Left cardiac atrium (tissue), 4 donors: ENCODE results near the gene ITPR3. TPM values are rescaled to one million over a fixed set of nuclear protein-coding genes. Genes with fewer than 3 reads are reported as not detected.

Source experiments
- ATAC-seq, 2 donors: fragments of 200-7000 bp; cut with Tn5 transposase; one replicate each; pipeline ENCODE4 v1.9.1; 2020; ENCODE audit warnings: mild to moderate bottlenecking in 2 of 2, moderate library complexity in 2 of 2
- DNase-seq: peaks from one replicate; pipeline ENCODE4 v3.0.0-alpha.2; 2020
- intact Hi-C, 2 donors: fragments of 100-400 bp; cut with DNase I; formaldehyde crosslinking; loops; one replicate each; pipeline versions ENCODE4 v1.14.1 to v1.15.1; 2022 to 2023
- total RNA-seq, 2 donors: library from RNA; stranded (reverse); fragmentation: NEBNext Ultra II Directional; extraction: Animal tissue kit (Norgen Biotek cat#: 25700); gene quantifications; one replicate each; pipeline ENCODE4 v1.2.1, GENCODE V29; 2021
- donor health status: DM: no; HTN: yes; CAD: no.
- donor health status: DM: no; HTN: yes; CAD: no; lungs with severe emphysema.
- donor health status: DM: yes; HTN: yes; CAD: no.
- donor health status: Dilated cardiomyopathy.

ITPR3 gene
- total RNA-seq, 2 donors from 2014 or later = 9.6 to 16.6 TPM

DNA sequence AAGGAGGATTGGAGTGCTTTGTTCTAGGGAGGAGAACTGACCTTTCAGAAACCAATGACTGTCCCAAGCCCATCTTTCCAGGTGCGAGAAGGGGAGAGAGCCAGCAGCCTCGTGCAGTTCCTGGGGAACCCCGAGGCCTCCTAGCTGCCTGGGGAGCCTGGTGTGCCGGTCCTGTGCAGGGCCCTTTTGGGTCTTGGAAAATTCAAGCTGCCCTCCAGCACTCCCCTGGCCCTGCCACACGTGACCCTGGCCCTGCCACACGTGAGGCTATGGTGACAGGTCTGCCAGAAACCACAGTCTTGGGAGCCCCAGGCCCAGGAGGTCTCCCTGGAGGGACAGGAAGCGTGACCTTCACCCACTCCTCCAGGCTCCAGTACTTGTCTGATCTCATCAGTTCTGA lies 109.9 kb downstream of the ITPR3 start:
- intact Hi-C loops = no loop called here
- DNase-seq (no peak), ATAC-seq (no peak)

DNA sequence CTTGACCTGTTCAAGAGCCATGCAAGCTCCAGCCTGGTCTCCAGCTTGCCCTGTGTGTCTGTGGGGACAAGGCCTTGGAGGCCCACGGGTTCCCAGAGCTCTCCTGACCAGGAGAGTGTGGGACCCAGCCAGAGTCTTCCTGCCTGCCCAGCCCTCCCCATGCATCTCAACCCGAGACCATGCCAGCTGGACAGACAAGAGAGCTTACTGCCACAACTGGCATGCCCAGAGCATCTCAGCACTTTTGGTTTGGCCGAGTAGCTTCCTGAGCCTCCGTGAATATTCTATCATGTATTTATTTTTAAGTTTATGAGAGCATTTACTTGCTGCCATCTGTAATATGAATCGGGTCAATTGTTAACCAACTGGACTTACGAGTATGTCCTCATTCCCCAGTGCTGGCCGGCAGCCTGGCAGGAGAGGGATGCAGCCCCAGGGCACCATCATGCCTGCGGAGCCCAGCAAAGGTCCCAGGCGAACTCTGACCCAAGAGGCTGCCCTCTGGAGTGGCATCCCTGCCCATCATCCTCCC lies 110.7 kb downstream of the ITPR3 start:
- ATAC-seq (peak in 1 of 2 donors; percentile 38), DNase-seq (no peak)
- intact Hi-C loops = no loop called here

DNA sequence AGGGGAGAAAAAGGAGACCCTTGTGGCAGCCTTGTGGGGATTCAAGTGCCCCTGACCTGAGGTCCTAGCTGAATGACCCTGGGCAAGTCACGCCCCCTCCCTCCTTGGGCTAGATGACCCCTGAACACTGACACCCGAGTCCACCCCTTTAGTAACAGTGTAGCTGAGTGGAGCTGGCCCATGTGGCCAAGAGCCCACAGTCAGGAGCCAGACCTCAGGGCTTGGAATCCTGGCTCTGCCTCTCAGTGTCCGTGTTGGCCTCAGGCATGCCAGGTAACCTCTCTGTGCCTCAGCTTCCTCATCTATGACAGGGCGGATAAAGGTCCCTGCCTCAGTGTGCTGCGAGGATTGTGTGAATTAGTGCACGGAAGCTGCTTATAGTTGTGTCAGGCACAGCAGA lies 111.3 kb downstream of the ITPR3 start:
- DNase-seq (no peak), ATAC-seq (no peak)
- intact Hi-C loops = no loop called here

DNA sequence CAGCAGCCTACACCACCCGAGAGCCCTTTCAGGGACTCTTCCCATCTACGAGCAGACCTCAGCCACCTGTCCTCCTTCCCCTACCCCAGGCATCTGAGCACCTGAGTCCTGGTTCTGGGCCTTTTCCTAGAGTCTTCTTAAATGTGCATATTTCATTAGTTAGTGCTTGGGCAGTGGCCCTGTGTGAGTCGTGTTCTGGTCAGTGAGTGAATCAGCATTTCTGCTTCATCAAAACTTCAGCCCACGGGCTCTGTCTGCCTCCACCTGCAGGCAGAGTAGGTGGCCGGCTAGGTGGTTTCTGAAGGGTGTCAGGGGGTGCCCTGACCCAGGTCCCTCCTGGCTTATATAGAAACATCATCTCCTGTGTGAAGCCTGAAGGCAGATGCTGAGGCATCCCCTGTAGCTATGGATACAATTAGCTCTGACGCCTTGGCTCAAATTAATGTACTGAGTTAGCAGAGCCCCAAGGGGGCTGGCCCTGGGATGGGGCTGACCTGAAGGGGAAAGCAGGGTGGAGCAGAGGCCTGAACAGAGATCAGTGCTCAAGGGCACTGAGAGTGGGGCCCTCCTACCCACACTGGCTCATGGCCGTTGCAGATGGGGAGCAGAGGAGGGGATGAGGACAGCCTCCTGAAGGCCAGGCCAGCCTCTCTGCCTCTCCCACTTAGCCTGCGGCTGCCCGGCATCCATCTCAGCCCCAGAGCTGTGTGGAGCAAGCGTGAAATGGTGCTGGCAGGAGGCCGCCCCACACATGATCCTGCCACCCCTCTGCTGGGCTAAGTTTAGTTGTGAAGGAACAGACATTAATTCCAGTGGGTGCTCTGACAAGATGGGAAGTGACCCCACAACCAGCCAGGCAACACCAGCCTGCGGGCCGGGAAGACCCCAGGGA lies 111.9 kb downstream of the ITPR3 start:
- intact Hi-C loops = no loop called here
- no peak for ATAC-seq
- no peak for DNase-seq

DNA sequence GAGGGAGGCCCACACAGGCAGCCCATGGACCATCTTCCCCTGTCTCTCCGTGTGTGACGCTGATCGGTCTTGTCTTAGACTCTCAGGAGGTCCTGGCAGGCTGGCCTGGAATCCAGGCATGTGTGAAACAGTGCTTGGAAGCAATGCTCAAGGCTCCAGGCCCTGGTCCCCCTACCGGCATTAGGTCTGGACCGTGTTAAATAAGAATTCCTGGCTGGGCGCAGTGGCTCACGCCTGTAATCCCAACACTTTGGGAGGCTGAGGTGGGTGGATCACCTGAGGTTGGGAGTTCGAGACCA lies 112.5 kb downstream of the ITPR3 start:
- no peak for DNase-seq
- intact Hi-C loops = no loop called here
- ATAC-seq = no peak

DNA sequence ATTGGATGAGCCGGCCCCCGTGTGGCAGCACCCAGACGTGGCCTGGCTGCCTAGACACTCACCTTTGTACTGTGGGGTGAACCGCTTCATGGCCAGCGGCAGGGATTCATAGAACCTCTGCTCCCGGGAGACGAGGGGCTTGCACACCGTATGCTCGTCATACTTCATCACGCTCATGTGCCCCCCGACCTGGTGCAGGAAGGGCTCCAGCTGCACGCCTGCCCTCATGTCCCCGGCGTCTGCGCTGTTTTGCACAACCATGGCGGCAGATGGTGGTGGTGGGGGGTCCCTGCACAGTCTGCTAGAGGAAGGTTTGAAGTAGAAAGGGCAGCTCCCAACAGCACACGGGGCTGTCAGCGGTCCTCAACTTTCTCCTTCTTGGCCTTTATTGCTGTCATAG lies 114.1 kb downstream of the ITPR3 start:
- ATAC-seq = no peak
- intact Hi-C loops = no loop called here
- DNase-seq = no peak

DNA sequence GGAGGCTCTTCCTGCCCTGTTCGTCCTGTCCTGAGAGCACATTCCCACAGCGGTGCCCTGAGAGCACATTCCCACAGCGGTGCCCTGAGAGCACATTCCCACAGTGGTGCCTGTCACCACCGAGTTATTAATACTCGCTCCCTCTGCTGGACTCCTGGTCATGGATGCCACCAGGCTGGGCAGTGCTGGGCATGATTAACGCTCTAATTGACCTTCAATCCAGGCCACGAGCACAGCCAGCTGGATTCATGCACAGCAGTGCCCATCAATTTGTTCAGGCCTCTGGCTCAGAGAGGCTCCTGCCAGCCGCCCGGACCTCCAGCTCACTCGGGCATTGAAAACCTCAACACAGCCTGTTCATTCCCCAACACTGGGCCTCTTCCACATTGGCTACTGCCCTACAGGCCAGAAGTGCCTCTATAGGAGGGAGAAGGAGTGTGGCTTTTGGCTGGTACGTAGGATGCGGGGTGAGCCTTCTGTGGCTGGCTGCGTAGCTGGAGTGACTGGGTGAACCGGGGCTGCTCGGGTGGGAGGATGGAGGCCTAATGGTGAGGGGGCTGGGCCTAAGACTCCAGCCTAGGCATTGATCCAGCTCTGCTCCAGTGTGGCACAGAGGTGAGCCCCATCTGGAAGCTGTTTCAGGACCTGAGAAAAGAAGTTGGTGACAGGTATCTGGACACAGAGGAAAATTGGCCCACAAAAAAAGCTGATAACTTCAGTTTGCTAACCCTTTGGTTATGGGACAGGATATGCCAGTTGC lies 116.3 kb downstream of the ITPR3 start:
- intact Hi-C loops = no loop called here
- DNase-seq (peak; percentile 54), ATAC-seq (peak; percentile 85 to 87)

DNA sequence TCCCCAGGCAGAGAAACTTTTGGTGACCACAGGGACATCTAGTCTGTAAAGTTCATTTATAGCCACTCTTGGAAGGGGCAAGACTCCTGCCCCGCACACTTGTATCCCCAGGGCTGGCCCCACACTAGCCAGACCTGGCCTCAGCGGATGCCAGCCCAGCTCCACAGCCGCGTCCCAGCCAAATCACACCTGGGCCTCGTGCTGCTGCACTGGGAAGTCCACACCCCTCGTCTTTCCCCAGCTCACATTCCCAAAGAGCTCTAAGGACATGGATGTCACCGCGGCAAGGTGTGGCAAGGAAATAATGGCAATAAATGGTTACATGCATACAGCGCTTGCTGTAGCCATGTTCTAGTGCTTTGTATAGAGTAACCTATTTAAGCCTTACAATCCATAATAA lies 117.0 kb downstream of the ITPR3 start:
- ATAC-seq (no peak), DNase-seq (no peak)
- intact Hi-C loops = no loop called here

DNA sequence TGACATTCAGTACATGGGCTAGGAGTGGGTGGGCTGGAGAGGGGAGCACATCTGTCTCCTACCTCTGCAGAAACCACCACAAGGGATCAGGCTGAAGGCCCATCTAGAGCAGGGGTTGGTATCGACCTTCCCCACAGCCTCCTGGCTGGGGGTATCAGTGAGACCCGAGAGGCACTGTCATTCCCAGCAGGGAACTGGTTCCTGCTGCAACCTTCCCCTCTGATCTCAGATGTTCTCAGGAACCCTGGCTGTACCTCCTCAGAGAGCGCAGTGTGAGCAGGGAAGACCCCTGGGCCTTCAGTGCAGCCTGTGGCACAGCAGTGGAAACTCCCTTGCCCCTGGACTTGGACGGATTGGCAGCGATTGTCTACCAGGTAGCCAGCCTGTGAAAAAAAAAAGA lies 117.8 kb downstream of the ITPR3 start:
- DNase-seq = no peak
- intact Hi-C loops = no loop called here
- no peak for ATAC-seq

DNA sequence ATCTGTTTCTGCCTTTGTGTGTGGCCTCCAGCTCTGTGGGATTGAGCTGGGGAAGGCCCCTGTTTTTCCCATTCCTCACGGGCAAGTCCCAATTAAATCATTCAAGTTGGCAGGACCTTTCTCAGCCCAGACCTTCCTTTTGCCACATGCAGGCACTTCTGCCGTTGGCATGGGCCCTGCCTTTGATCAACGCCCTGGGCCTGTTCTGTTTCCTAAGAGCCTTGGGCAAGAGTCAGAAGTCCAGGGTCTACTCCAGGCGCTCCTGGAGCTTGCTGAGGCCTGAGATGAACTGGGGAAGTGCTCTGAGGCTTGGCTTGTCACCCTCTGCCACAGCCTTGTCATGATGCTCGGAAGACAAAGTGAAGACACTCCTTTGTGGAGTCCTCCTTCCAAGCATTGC lies 118.4 kb downstream of the ITPR3 start:
- DNase-seq (no peak), ATAC-seq (no peak)
- intact Hi-C loops = no loop called here

DNA sequence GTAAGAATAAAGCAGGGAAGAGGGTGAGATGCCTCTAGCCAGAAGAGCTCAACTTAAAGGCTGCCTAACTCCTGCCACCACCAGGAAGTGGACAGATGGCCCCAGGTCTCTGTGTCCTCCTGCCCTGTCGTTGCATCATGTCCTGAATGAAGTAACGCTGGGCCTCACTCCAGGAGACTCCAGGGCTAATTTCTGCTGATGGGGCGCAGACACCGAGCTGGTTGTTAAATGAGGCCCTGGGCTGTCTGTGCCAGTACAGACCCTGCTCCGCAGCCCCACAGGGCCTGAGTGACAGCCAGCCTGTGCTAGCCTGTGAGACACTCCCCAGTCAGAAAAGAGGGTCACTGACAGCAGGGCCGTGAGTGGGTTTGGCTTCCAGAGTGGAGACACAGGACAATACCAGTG lies 119.1 kb downstream of the ITPR3 start:
- peak in 1 of 2 donors; percentile 6 for ATAC-seq
- DNase-seq = no peak
- intact Hi-C loops = no loop called here

DNA sequence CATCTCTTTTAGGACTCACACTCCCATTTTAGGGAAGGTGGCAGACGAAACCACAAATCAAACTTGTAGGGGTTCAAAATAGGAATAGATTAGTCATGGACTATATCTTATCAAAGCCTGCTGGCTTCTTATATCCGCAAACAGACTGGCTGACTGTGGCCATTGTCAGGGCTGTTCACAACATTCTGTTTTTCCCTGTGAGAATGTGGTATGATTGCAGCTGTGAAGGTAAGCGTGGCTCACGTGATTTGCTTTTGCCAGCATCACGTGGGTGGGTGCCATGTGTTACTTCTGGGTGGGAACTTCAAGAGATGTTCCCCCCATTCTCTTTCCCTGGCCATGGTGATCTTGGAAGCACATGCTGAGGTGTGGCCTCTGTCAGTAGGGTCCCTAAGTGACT lies 119.7 kb downstream of the ITPR3 start:
- DNase-seq (no peak), ATAC-seq (no peak)

DNA sequence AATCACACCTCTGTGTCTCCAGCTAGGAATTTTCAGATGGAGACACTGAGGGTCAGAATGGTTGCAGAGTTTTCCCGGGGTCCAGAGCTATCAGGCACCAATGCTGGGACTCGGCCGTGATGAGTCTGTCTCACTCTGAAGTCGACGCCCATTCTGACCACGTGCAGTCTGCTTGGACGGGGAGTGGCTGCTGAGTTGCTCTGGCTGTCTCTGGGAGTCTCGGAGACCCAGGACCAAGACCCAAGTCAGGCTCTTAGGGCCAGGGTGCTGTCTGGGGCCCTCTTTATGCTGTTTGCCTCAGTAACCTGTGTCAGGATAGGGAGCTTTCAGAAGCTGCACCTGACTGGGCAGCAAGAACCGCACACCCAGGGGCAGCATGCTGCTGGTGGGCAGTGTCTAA lies 121.0 kb downstream of the ITPR3 start:
- DNase-seq (no peak), ATAC-seq (no peak)
- intact Hi-C loops = no loop called here

More for the DNA sequence above, 119.7 kb downstream of the ITPR3 start:
- intact Hi-C loops = no loop called here

DNA sequence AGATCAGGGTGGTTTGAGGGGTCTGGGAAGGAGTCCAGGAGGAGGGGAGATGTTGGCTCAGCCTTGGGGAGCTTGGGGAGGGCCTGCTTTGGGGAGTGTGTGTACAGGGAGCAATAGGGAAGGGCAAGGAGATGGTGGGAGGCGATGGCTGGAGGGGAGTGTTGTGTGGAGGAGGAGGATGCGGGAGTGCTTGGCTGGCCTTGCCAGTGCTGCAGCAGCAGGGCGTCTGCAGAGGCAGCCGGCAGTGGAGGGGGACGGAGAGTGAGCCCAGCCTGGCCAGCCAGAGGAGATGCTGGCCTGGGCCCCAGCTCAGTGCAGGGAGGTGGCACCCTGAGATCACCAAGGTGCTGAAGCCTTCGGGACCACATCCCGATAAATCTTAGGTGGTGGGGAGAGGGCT lies 121.7 kb downstream of the ITPR3 start:
- peak in 1 of 2 donors; percentile 3 for ATAC-seq
- no peak for DNase-seq
- intact Hi-C loops = no loop called here

DNA sequence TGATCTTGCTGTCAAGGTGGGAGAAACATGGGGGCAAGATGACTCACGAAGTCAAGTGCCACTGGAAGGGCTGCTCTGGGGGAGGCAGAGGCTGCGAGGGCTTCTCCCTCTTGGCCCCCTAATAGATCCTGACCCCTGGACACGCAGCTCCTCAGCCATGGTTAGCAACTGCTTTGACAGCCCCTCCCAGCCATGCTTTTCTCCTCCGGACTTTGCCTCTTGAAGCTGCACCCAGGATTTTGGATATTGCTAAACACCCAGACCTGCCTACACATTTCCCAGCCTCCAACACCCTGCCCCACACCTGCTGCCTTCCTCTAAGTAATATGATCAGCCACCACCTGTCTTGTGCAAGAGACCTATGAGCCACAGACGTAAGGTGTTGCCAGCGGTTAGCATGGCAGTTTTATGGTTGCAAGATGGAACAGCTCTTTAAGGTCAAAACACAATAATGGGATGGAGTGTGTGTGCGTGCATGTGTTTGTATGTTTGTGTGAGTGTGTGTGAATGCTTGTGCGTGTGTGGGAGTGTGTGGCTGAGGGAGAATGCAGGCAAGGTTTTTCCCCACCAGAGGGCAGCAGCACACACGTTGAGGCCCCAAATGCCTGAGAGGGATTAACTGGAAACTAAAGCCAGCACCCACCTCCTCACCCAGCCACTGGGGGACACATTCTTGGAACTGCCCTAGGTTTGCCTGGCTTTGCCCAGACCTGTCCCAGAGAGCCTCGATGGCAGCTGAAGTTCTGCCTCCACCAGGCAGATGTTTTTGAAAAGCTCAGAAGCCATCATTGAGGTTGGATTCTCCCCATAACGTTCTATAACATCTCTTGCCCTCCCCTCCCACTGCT lies 123.1 kb downstream of the ITPR3 start:
- ATAC-seq = peak; percentile 33 to 38
- peak; percentile 76 for DNase-seq
- intact Hi-C loops = loop anchor here in 1 of 2 donors (2.0 kb wide), 1 partner anchor 19 kb away; no protein-coding TSS in a partner anchor

DNA sequence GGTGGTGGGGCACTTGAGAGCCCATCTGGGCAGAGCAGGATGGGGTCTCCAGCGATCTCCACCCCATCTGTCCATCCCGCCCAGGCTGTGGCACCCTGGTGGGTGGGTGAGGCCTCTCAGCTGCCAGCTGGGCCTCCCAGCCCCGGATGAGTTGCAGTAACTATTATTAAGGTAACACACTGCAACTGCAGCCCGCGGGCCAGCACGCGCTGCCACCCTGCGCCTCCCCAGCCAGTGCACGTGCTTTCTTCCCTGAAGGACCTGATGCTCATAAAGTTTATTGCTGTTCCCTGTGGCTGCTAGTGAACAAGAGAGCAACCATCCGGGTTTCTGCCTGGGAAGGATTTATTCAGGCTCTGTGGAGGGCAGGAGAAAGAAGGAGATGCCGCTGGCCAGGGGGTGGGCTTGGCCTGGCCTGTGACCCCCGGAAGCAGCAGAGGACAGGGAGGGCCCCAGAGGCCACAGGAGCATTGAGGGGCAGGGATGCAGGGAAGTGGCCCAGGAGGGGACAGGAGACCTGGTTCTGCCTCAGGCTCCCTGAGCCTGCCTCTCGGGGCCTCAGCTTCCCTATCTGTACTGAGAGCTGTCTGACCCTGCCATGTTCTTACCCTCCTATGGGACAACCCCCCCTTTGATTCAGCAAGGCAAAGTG lies 123.9 kb downstream of the ITPR3 start:
- intact Hi-C loops = loop anchor here in 1 of 2 donors (2.0 kb wide), 1 partner anchor 18 kb away; no protein-coding TSS in a partner anchor
- ATAC-seq (no peak), DNase-seq (no peak)

DNA sequence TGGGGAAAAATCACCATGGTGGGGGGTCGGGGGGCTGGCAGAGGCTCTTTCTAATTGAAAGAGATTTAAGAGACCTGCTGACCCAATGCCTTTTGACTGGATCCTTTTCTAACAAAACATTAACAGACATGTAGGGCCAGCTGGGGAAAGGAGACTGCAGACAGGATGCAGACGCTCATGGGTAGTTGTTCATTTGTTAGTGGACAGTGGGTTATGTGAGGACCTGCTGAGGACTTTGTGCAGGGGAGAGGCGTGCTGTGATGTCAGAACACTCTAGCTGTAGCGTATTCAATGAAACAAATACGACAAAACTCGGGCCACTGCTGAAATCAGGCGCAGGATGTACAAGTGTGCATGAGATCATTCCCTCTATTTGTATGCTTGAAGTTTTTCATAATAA lies 124.4 kb downstream of the ITPR3 start:
- no peak for DNase-seq
- ATAC-seq = no peak
- intact Hi-C loops = loop anchor here in 1 of 2 donors (2.0 kb wide), 1 partner anchor 17 kb away; no protein-coding TSS in a partner anchor
